CD14-positive monocyte (primary cell): ENCODE results near the gene TXNRD1. TPM values are rescaled to one million over a fixed set of nuclear protein-coding genes. Genes with fewer than 3 reads are reported as not detected.
A peak's percentile ranks its signal among the peaks of the same experiment; 100 is the strongest.

ENCODE experiments used
- DNase-seq, 3 donors: peaks; one replicate each; pipeline ENCODE4 v3.0.0-alpha.2; 2011 to 2022
- H2AFZ ChIP-seq: 2 replicates; pipeline ENCODE4 v1.6.0; 2012; ENCODE audit warnings: mild to moderate bottlenecking, low read depth, low read length, inconsistent platforms; ENCODE audit not compliant: insufficient read depth, poor library complexity, severe bottlenecking
- H3K27ac ChIP-seq, 2 donors: 1 replicate in 1 of 2; 2 replicates in 1 of 2; pipeline ENCODE4 v1.5.1; 2012 to 2013; ENCODE audit warnings: low read length in 2 of 2, control low read depth in 1 of 2, inconsistent platforms in 1 of 2, low read depth in 1 of 2, mild to moderate bottlenecking in 1 of 2
- H3K27me3 ChIP-seq, 2 donors: one replicate each; pipeline versions ENCODE4 v1.6.0 to v1.6.1; 2011 to 2013; ENCODE audit warnings: low read length in 2 of 2; ENCODE audit not compliant: control insufficient read depth in 2 of 2, insufficient read depth in 2 of 2
- H3K36me3 ChIP-seq, 2 donors: replicated peaks in 1 of 2; 1 replicate in 1 of 2; 2 replicates in 1 of 2; pipeline versions ENCODE4 v1.5.1 to v1.6.1; 2012 to 2013; ENCODE audit warnings: low read length in 2 of 2, control low read depth in 1 of 2, inconsistent platforms in 1 of 2, mild to moderate bottlenecking in 1 of 2; ENCODE audit not compliant: insufficient read depth in 2 of 2, control insufficient read depth in 1 of 2
- H3K4me1 ChIP-seq, 2 donors: 1 replicate in 1 of 2; 2 replicates in 1 of 2; pipeline versions ENCODE4 v1.5.1 to v1.6.1; 2012 to 2013; ENCODE audit warnings: low read length in 2 of 2, control low read depth in 1 of 2, inconsistent platforms in 1 of 2, mild to moderate bottlenecking in 1 of 2, moderate library complexity in 1 of 2; ENCODE audit not compliant: insufficient read depth in 2 of 2, control insufficient read depth in 1 of 2
- H3K4me2 ChIP-seq: replicated peaks from 2 replicates; pipeline ENCODE3; 2012; ENCODE audit warnings: low read length, moderate library complexity, mild to moderate bottlenecking; ENCODE audit not compliant: poor library complexity, severe bottlenecking; ENCODE audit errors: extremely low read depth
- H3K4me3 ChIP-seq, 3 experiments: fragments of 200-600 bp in 1 of 3; sonication (generic) in 1 of 3; replicated peaks in 1 of 3; 1 replicate in 2 of 3; 2 replicates in 1 of 3; pipeline ENCODE4 v1.5.1; 2011 to 2013; ENCODE audit warnings: low read length in 3 of 3, mild to moderate bottlenecking in 3 of 3, control low read depth in 2 of 3, low read depth in 2 of 3, inconsistent platforms in 1 of 3, moderate library complexity in 1 of 3
- H3K79me2 ChIP-seq: 2 replicates; pipeline ENCODE4 v1.6.0; 2012; ENCODE audit warnings: mild to moderate bottlenecking, control low read depth, inconsistent platforms, low read length, moderate library complexity; ENCODE audit not compliant: insufficient read depth
- H3K9ac ChIP-seq: 2 replicates; pipeline ENCODE4 v1.6.0; 2017; ENCODE audit warnings: low read length, mild to moderate bottlenecking; ENCODE audit not compliant: insufficient read depth, poor library complexity, severe bottlenecking
- H3K9me3 ChIP-seq, 2 donors: replicated peaks in 1 of 2; 1 replicate in 1 of 2; 2 replicates in 1 of 2; pipeline versions ENCODE4 v1.5.1 to v1.6.1; 2012 to 2013; ENCODE audit warnings: low read length in 2 of 2, control low read depth in 1 of 2; ENCODE audit not compliant: control insufficient read depth in 1 of 2, insufficient read depth in 1 of 2
- H4K20me1 ChIP-seq: 2 replicates; pipeline ENCODE4 v1.6.0; 2012; ENCODE audit warnings: mild to moderate bottlenecking, low read length, control low read depth, moderate library complexity; ENCODE audit not compliant: insufficient read depth
- H3K27ac Mint-ChIP-seq, 7 donors: one replicate each; pipeline ENCODE4 v1.8.0; 2020; ENCODE audit warnings: mild to moderate bottlenecking in 7 of 7, mixed read lengths in 7 of 7, moderate library complexity in 6 of 7, inconsistent platforms in 2 of 7
- H3K27me3 Mint-ChIP-seq, 3 donors: one replicate each; pipeline ENCODE4 v1.8.0; 2021 to 2022; ENCODE audit warnings: low read depth in 3 of 3, mild to moderate bottlenecking in 3 of 3, mixed read lengths in 3 of 3, moderate library complexity in 3 of 3, inconsistent platforms in 1 of 3
- H3K36me3 Mint-ChIP-seq, 2 donors: one replicate each; pipeline ENCODE4 v1.8.0; 2020; ENCODE audit warnings: mixed read lengths in 2 of 2, inconsistent platforms in 1 of 2, mild to moderate bottlenecking in 1 of 2
- H3K4me1 Mint-ChIP-seq: one replicate; pipeline ENCODE4 v1.8.0; 2020; ENCODE audit warnings: mild to moderate bottlenecking, mixed read lengths
- H3K4me3 Mint-ChIP-seq, 2 donors: one replicate each; pipeline ENCODE4 v1.8.0; 2020; ENCODE audit warnings: mild to moderate bottlenecking in 2 of 2, mixed read lengths in 2 of 2, moderate library complexity in 1 of 2
- H3K9me3 Mint-ChIP-seq, 7 donors: one replicate each; pipeline ENCODE4 v1.8.0; 2020 to 2022; ENCODE audit warnings: mixed read lengths in 7 of 7, mild to moderate bottlenecking in 6 of 7, moderate library complexity in 6 of 7, inconsistent platforms in 2 of 7
- WGBS: methylation state at CpG from one replicate; pipeline ENCODE4 v1.1.5; 2013; ENCODE audit warnings: missing lambda C conversion rate; ENCODE audit not compliant: insufficient coverage; 5-methylcytosine and 5-hydroxymethylcytosine counted together
- intact Hi-C, 2 donors: fragments of 100-400 bp; cut with micrococcal nuclease; formaldehyde crosslinking; loops; one replicate each; pipeline versions ENCODE4 v1.15.0 to v1.15.1; 2023
- polyA plus RNA-seq, 3 donors: library from polyadenylated mRNA; depleted of rRNA in 1 of 3; unstranded in 2 of 3; stranded (reverse) in 1 of 3; fragments of 300-500 nt in 2 of 3; fragments of >200 nt in 1 of 3; fragmentation: Illumina TruSeq in 2 of 3; gene quantifications; 1 replicate in 2 of 3; 2 replicates in 1 of 3; pipeline ENCODE4 v1.2.3, GENCODE V29; 2012 to 2021
- TF ChIP-seq, protein P1 (sequence below): fragments of 200-600 bp; IDR thresholded peaks from one replicate; pipeline ENCODE4 v1.8.0; 2022; ENCODE audit warnings: antibody characterized with exemption, mild to moderate bottlenecking

TXNRD1 gene
- polyA plus RNA-seq, 3 donors: 26.9 to 46.1 (median 29.2) TPM

DNA sequence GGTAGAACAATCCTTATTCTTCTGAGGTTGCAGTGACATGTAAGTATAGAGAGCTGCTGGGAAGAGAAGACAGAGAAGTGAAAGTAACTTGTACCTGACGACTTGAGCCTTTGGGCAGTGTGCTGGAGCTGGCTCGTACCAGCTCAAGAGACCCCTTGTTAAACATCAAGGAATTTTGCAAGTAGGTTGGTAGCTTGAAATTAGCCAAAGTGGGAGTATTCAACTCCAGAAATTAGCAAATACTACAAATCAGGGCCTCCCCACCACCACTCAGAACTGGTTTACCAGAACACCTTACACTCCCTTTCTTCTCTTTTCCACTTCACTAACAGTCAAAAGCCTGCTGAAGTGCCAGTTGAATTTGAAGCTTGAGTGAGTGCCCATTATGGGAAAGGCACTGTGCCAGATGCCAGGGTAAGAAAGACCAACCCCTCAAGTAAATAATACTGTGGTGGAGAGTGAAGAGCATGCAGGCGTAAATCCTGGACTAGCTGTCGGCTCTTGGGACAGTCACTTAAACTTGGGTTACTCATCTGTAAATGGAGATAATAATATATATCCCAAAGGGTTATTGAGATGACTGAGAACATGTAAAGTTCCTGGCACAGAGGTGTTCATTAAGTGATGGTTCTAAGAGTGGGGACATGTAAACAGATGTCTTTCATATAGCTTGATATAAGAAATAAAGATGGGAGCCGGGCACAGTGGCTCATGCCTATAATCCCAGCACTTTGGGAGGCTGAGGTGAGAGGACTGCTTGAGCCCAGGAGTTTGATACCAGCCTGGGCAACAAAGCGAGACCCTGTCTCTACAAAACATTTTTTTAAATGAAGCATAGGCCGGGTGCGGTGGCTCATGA, 60.9 kb downstream of the TXNRD1 start:
- peak in 1 of 3 donors; percentile 9 for DNase-seq
- H3K4me3 Mint-ChIP-seq: peak overlapping the region; percentile 83 to 89

DNA sequence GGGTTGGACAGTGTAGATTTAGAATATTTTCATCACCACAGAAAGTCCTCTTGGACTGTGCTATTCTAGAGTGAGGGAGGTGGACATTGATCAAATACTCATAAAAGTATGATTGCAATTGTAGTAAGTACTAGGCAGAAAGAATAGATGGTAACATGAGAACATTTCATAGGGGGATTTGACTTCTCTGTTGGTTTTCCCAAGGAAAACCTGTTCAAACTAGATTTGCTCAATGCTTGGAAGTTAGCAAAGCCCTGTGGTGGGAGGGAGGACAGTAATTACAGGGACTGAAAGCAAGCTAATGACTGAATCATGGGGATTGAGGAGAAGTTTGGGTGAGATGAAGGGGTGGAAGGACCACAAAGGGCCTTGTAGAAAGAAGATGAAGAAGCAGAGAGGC, 63.6 kb downstream of the TXNRD1 start:
- H3K9me3 Mint-ChIP-seq: no peaks in the 10 kb centered on the region
- no peak overlapping the region for H3K4me3 ChIP-seq

More for the DNA sequence above, 60.9 kb downstream of the TXNRD1 start:
- H4K20me1 ChIP-seq: no peaks in the 10 kb centered on the region
- intact Hi-C loops: no loop called here
- H3K36me3 Mint-ChIP-seq: no peaks in the 10 kb centered on the region
- no peaks in the 10 kb centered on the region for H3K79me2 ChIP-seq
- H3K27me3 Mint-ChIP-seq: no peaks in the 10 kb centered on the region
- H3K4me3 ChIP-seq: peak overlapping the region in 2 of 3 experiments; percentile 48 to 58
- H3K27ac Mint-ChIP-seq: peak overlapping the region in 2 of 7 donors; percentile 48 to 60
- H3K9ac ChIP-seq: no peak overlapping the region
- H3K27me3 ChIP-seq: no peaks in the 10 kb centered on the region
- H3K9me3 Mint-ChIP-seq: peaks cover 0 to 3% (median 0%) of the 10 kb centered on the region in 7 donors
- H3K27ac ChIP-seq: peak overlapping the region in 1 of 2 donors; percentile 23
- H3K4me1 Mint-ChIP-seq: peaks cover 23% of the 10 kb centered on the region
- H3K4me1 ChIP-seq: peaks cover 7 to 8% of the 10 kb centered on the region in 2 donors
- TF ChIP-seq, protein P1, sequence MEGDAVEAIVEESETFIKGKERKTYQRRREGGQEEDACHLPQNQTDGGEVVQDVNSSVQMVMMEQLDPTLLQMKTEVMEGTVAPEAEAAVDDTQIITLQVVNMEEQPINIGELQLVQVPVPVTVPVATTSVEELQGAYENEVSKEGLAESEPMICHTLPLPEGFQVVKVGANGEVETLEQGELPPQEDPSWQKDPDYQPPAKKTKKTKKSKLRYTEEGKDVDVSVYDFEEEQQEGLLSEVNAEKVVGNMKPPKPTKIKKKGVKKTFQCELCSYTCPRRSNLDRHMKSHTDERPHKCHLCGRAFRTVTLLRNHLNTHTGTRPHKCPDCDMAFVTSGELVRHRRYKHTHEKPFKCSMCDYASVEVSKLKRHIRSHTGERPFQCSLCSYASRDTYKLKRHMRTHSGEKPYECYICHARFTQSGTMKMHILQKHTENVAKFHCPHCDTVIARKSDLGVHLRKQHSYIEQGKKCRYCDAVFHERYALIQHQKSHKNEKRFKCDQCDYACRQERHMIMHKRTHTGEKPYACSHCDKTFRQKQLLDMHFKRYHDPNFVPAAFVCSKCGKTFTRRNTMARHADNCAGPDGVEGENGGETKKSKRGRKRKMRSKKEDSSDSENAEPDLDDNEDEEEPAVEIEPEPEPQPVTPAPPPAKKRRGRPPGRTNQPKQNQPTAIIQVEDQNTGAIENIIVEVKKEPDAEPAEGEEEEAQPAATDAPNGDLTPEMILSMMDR: no peak
- H2AFZ ChIP-seq: peak overlapping the region; percentile 69
- peak overlapping the region; percentile 67 for H3K4me2 ChIP-seq
- H3K9me3 ChIP-seq: no peaks in the 10 kb centered on the region
- 100% methylated on average over 2 of the region's 8 CpGs for WGBS
- H3K36me3 ChIP-seq: no peaks in the 10 kb centered on the region

More for the DNA sequence above, 63.6 kb downstream of the TXNRD1 start:
- Histone ChIP-seq H3K79me2 (no peaks in the 10 kb centered on the region), H2AFZ (no peak overlapping the region), H3K27ac (no peak overlapping the region), H4K20me1 (no peaks in the 10 kb centered on the region), H3K36me3 (no peaks in the 10 kb centered on the region), H3K27me3 (no peaks in the 10 kb centered on the region), H3K9me3 (no peaks in the 10 kb centered on the region), H3K4me1 (peaks cover 7 to 8% of the 10 kb centered on the region in 2 donors), H3K9ac (no peak overlapping the region), H3K4me2 (no peak overlapping the region)
- H3K27ac Mint-ChIP-seq: no peak overlapping the region
- TF ChIP-seq, protein P1: no peak
- intact Hi-C loops: no loop called here
- no peak for DNase-seq
- peaks cover 0 to 2% (median 0%) of the 10 kb centered on the region in 3 donors for H3K27me3 Mint-ChIP-seq
- H3K36me3 Mint-ChIP-seq: no peaks in the 10 kb centered on the region
- no peak overlapping the region for H3K4me3 Mint-ChIP-seq
- peaks cover 23% of the 10 kb centered on the region for H3K4me1 Mint-ChIP-seq
